ENCODE data around the gene GDF10. TPM values are rescaled to one million over a fixed set of nuclear protein-coding genes. Genes with fewer than 3 reads are reported as not detected.

GDF10 gene
- polyA plus RNA-seq, 1 donor (not counting 4 experiments of a cell fraction or from before 2014, with no cell fraction given) = not detected

GRCh38 chr10:47319784-47320183 lies 19.8 kb downstream of the GDF10 start:
- no peaks in the 10 kb centered on the region for H3K36me3 ChIP-seq (ENCODE audit: control insufficient read depth in 2 of 2, extremely low read depth in 1 of 2, insufficient read depth in 2 of 2, low read length in 2 of 2)
- H3K9me3 ChIP-seq (ENCODE audit: control insufficient read depth, low read depth, low read length) = no peaks in the 10 kb centered on the region
- H3K4me2 ChIP-seq (ENCODE audit: control insufficient read depth, extremely low read depth, insufficient read depth, low read depth, low read length) = no peak overlapping the region
- no peaks in the 10 kb centered on the region for H3K9me1 ChIP-seq (ENCODE audit: control insufficient read depth, extremely low read depth, insufficient read depth, low read length)
- H2AFZ ChIP-seq (ENCODE audit: control insufficient read depth, low read length) = no peak overlapping the region
- no peak overlapping the region for H3K4me3 ChIP-seq (ENCODE audit: control insufficient read depth in 2 of 3, extremely low read depth in 1 of 3, insufficient read depth in 2 of 3, low read depth in 1 of 3, low read length in 3 of 3)
- H4K20me1 ChIP-seq (ENCODE audit: control insufficient read depth, extremely low read depth, insufficient read depth, low read length) = no peaks in the 10 kb centered on the region
- H3K9ac ChIP-seq (ENCODE audit: control insufficient read depth, extremely low read depth, insufficient read depth, low read length) = no peak overlapping the region
- peaks cover 18% of the 10 kb centered on the region for H3K27me3 ChIP-seq (ENCODE audit: control insufficient read depth, extremely low read depth, insufficient read depth, low read length)
- H3K4me1 ChIP-seq (ENCODE audit: control insufficient read depth, extremely low read depth, insufficient read depth, low read length) = peaks cover 5% of the 10 kb centered on the region
- H3K79me2 ChIP-seq (ENCODE audit: control insufficient read depth, insufficient read depth, low read length) = no peaks in the 10 kb centered on the region
- dilution Hi-C loops (cut with MboI; ENCODE audit: extremely low pct_ligation_motif_present, low sequenced_read_pairs) = no loop called here
- TF ChIP-seq EZH2 (IDR thresholded peaks at IDR 0.05; ENCODE audit: low read length) = no peak
- no peak for TF ChIP-seq CTCF (optimal IDR thresholded peaks at IDR 0.05 in 1 of 3, IDR thresholded peaks at IDR 0.05 in 1 of 3, conservative IDR thresholded peaks at IDR 0.05 in 1 of 3; ENCODE audit: extremely low read depth in 1 of 3, insufficient read depth in 2 of 3, low read length in 3 of 3)
- DNase-seq (ENCODE audit: low read depth, low spot score) = no peak
- H3K27ac ChIP-seq (ENCODE audit: control insufficient read depth, insufficient read depth, low read length) = no peak overlapping the region
- FAIRE-seq = no peak

GRCh38 chr10:47320812-47321211 lies 20.8 kb downstream of the GDF10 start:
- no peaks in the 10 kb centered on the region for H3K9me1 ChIP-seq (ENCODE audit: control insufficient read depth, extremely low read depth, insufficient read depth, low read length)
- DNase-seq (ENCODE audit: low read depth, low spot score) = no peak
- H3K9ac ChIP-seq (ENCODE audit: control insufficient read depth, extremely low read depth, insufficient read depth, low read length) = no peak overlapping the region
- H3K27me3 ChIP-seq (ENCODE audit: control insufficient read depth, extremely low read depth, insufficient read depth, low read length) = peaks cover 23% of the 10 kb centered on the region
- no peak overlapping the region for H2AFZ ChIP-seq (ENCODE audit: control insufficient read depth, low read length)
- H3K36me3 ChIP-seq (ENCODE audit: control insufficient read depth in 2 of 2, extremely low read depth in 1 of 2, insufficient read depth in 2 of 2, low read length in 2 of 2) = no peaks in the 10 kb centered on the region
- no peaks in the 10 kb centered on the region for H3K79me2 ChIP-seq (ENCODE audit: control insufficient read depth, insufficient read depth, low read length)
- no peak for TF ChIP-seq EZH2 (IDR thresholded peaks at IDR 0.05; ENCODE audit: low read length)
- TF ChIP-seq CTCF (optimal IDR thresholded peaks at IDR 0.05 in 1 of 3, IDR thresholded peaks at IDR 0.05 in 1 of 3, conservative IDR thresholded peaks at IDR 0.05 in 1 of 3; ENCODE audit: extremely low read depth in 1 of 3, insufficient read depth in 2 of 3, low read length in 3 of 3) = no peak
- H3K4me1 ChIP-seq (ENCODE audit: control insufficient read depth, extremely low read depth, insufficient read depth, low read length) = peaks cover 5% of the 10 kb centered on the region
- H4K20me1 ChIP-seq (ENCODE audit: control insufficient read depth, extremely low read depth, insufficient read depth, low read length) = no peaks in the 10 kb centered on the region
- H3K4me2 ChIP-seq (ENCODE audit: control insufficient read depth, extremely low read depth, insufficient read depth, low read depth, low read length) = no peak overlapping the region
- no peak overlapping the region for H3K4me3 ChIP-seq (ENCODE audit: control insufficient read depth in 2 of 3, extremely low read depth in 1 of 3, insufficient read depth in 2 of 3, low read depth in 1 of 3, low read length in 3 of 3)
- no peaks in the 10 kb centered on the region for H3K9me3 ChIP-seq (ENCODE audit: control insufficient read depth, low read depth, low read length)
- dilution Hi-C loops (cut with MboI; ENCODE audit: extremely low pct_ligation_motif_present, low sequenced_read_pairs) = no loop called here
- H3K27ac ChIP-seq (ENCODE audit: control insufficient read depth, insufficient read depth, low read length) = no peak overlapping the region
- FAIRE-seq = no peak

All from keratinocyte (primary cell).